ENCODE results near the gene MCIDAS.

Gene MCIDAS

GRCh38 chr5:55231029-55231918 lies 4.2 kb upstream of the MCIDAS start:
- peak; percentile 49 for DNase-seq

GRCh38 chr5:55230086-55230629 lies 3.0 kb upstream of the MCIDAS start:
- Histone ChIP-seq H3K4me1 (no peaks in the 10 kb centered on the region), H3K27me3 (peaks cover 99% of the 10 kb centered on the region), H3K36me3 (no peaks in the 10 kb centered on the region), H3K4me3 (ENCODE audit: low read depth, low read length) (no peak overlapping the region), H3K9me3 (no peaks in the 10 kb centered on the region)
- DNase-seq: no peak
- no peak for TF ChIP-seq CTCF (IDR thresholded peaks at IDR 0.05; ENCODE audit: low read depth, low read length)

More at GRCh38 chr5:55231029-55231918, 4.2 kb upstream of the MCIDAS start:
- Histone ChIP-seq H3K4me1 (no peaks in the 10 kb centered on the region), H3K4me3 (ENCODE audit: low read depth, low read length) (peak overlapping the region; percentile 18), H3K36me3 (no peaks in the 10 kb centered on the region), H3K9me3 (no peaks in the 10 kb centered on the region), H3K27me3 (peaks cover 88% of the 10 kb centered on the region)
- TF ChIP-seq CTCF (IDR thresholded peaks at IDR 0.05; ENCODE audit: low read depth, low read length): no peak

GRCh38 chr5:55227664-55228430 lies 732 bp upstream of the MCIDAS start:
- no peak for TF ChIP-seq CTCF (IDR thresholded peaks at IDR 0.05; ENCODE audit: low read depth, low read length)

GRCh38 chr5:55226027-55226933 lies 835 bp downstream of the MCIDAS start:
- peak; percentile 86 for TF ChIP-seq CTCF (IDR thresholded peaks at IDR 0.05; ENCODE audit: low read depth, low read length)
- peak; percentile 89 for DNase-seq
- Histone ChIP-seq H3K27me3 (peaks cover 98% of the 10 kb centered on the region), H3K4me1 (no peaks in the 10 kb centered on the region), H3K36me3 (no peaks in the 10 kb centered on the region), H3K9me3 (no peaks in the 10 kb centered on the region), H3K4me3 (ENCODE audit: low read depth, low read length) (peak overlapping the region; percentile 54)

More at GRCh38 chr5:55227664-55228430, 732 bp upstream of the MCIDAS start:
- Histone ChIP-seq H3K4me3 (ENCODE audit: low read depth, low read length) (peak overlapping the region; percentile 54), H3K27me3 (peaks cover 100% of the 10 kb centered on the region), H3K36me3 (no peaks in the 10 kb centered on the region), H3K4me1 (no peaks in the 10 kb centered on the region), H3K9me3 (no peaks in the 10 kb centered on the region)
- no peak for DNase-seq

GRCh38 chr5:55225346-55225745 lies 1.8 kb downstream of the MCIDAS start:
- no peak for DNase-seq
- no peak overlapping the region for H3K4me3 ChIP-seq (ENCODE audit: low read depth, low read length)
- no peaks in the 10 kb centered on the region for H3K4me1 ChIP-seq
- no peaks in the 10 kb centered on the region for H3K9me3 ChIP-seq
- no peaks in the 10 kb centered on the region for H3K36me3 ChIP-seq
- no peak for TF ChIP-seq CTCF (IDR thresholded peaks at IDR 0.05; ENCODE audit: low read depth, low read length)
- H3K27me3 ChIP-seq: peaks cover 98% of the 10 kb centered on the region

Data from BE2C (cell line).